ENCODE measurements around the gene UST.

The UST gene

GRCh38 chr6:149085557-149085938 is 338.7 kb downstream of the UST start:
- H2AK5ac ChIP-seq (ENCODE audit: low read length), result no peak overlapping the region

GRCh38 chr6:149086363-149086762 is 339.5 kb downstream of the UST start:
- no peak for DNase-seq
- Histone ChIP-seq H3K56ac (ENCODE audit: low read length) (no peak overlapping the region), H3K27ac (ENCODE audit: low read depth, low read length) (no peak overlapping the region), H3K4ac (ENCODE audit: low read depth, low read length) (no peak overlapping the region), H3K79me1 (ENCODE audit: low read length) (no peaks in the 10 kb centered on the region), H3K9ac (ENCODE audit: low read length) (no peak overlapping the region), H3K4me3 (ENCODE audit: low read length) (no peak overlapping the region), H3K36me3 (ENCODE audit: control insufficient read depth, insufficient read depth, low read length) (no peaks in the 10 kb centered on the region), H3K18ac (ENCODE audit: low read length) (no peak overlapping the region), H3K79me2 (ENCODE audit: control insufficient read depth, insufficient read depth, low read length) (no peaks in the 10 kb centered on the region), H3K27me3 (ENCODE audit: insufficient read depth, low read length, poor library complexity) (no peaks in the 10 kb centered on the region), H2BK5ac (ENCODE audit: low read length) (no peak overlapping the region), H3K4me1 (ENCODE audit: control insufficient read depth, low read depth, low read length) (no peaks in the 10 kb centered on the region), H4K8ac (ENCODE audit: low read depth, low read length) (no peak overlapping the region), H2BK120ac (ENCODE audit: low read depth, low read length) (no peak overlapping the region), H3K23ac (ENCODE audit: low read length) (no peak overlapping the region), H4K5ac (ENCODE audit: low read length) (no peak overlapping the region), H2AK5ac (ENCODE audit: low read length) (no peak overlapping the region), H2BK15ac (replicated peaks; ENCODE audit: low read depth) (no peak overlapping the region), H3K4me2 (ENCODE audit: low read length) (no peak overlapping the region)
- no CpG with 5 or more reads among the region's 3 CpGs for WGBS (ENCODE audit: extremely low coverage, insufficient coverage, low lambda C conversion rate)

More at GRCh38 chr6:149085557-149085938, 338.7 kb downstream of the UST start:
- H2BK120ac ChIP-seq (ENCODE audit: low read depth, low read length), result no peak overlapping the region
- H3K23ac ChIP-seq (ENCODE audit: low read length), result no peak overlapping the region
- H3K27ac ChIP-seq (ENCODE audit: low read depth, low read length), result no peak overlapping the region
- H4K5ac ChIP-seq (ENCODE audit: low read length), result no peak overlapping the region
- no peak overlapping the region for H3K9ac ChIP-seq (ENCODE audit: low read length)
- H3K18ac ChIP-seq (ENCODE audit: low read length), result no peak overlapping the region
- H4K8ac ChIP-seq (ENCODE audit: low read depth, low read length), result no peak overlapping the region
- H3K56ac ChIP-seq (ENCODE audit: low read length), result no peak overlapping the region
- H2BK15ac ChIP-seq (replicated peaks; ENCODE audit: low read depth), result no peak overlapping the region
- no peak overlapping the region for H2BK5ac ChIP-seq (ENCODE audit: low read length)
- no peaks in the 10 kb centered on the region for H3K79me1 ChIP-seq (ENCODE audit: low read length)
- no peaks in the 10 kb centered on the region for H3K36me3 ChIP-seq (ENCODE audit: control insufficient read depth, insufficient read depth, low read length)
- H3K4me2 ChIP-seq (ENCODE audit: low read length), result no peak overlapping the region
- H3K4ac ChIP-seq (ENCODE audit: low read depth, low read length), result no peak overlapping the region
- H3K79me2 ChIP-seq (ENCODE audit: control insufficient read depth, insufficient read depth, low read length), result no peaks in the 10 kb centered on the region
- DNase-seq, result no peak
- H3K4me3 ChIP-seq (ENCODE audit: low read length), result no peak overlapping the region
- no peaks in the 10 kb centered on the region for H3K27me3 ChIP-seq (ENCODE audit: insufficient read depth, low read length, poor library complexity)
- H3K4me1 ChIP-seq (ENCODE audit: control insufficient read depth, low read depth, low read length), result no peaks in the 10 kb centered on the region

GRCh38 chr6:149087898-149088297 is 341.1 kb downstream of the UST start:
- no peak overlapping the region for H3K56ac ChIP-seq (ENCODE audit: low read length)
- no peak overlapping the region for H2BK15ac ChIP-seq (replicated peaks; ENCODE audit: low read depth)
- H3K4me1 ChIP-seq (ENCODE audit: control insufficient read depth, low read depth, low read length), result no peaks in the 10 kb centered on the region
- DNase-seq, result no peak
- H3K36me3 ChIP-seq (ENCODE audit: control insufficient read depth, insufficient read depth, low read length), result no peaks in the 10 kb centered on the region
- H3K79me2 ChIP-seq (ENCODE audit: control insufficient read depth, insufficient read depth, low read length), result no peaks in the 10 kb centered on the region
- H3K18ac ChIP-seq (ENCODE audit: low read length), result no peak overlapping the region
- no peaks in the 10 kb centered on the region for H3K79me1 ChIP-seq (ENCODE audit: low read length)
- no peak overlapping the region for H2BK5ac ChIP-seq (ENCODE audit: low read length)
- no CpG with 5 or more reads among the region's 6 CpGs for WGBS (ENCODE audit: extremely low coverage, insufficient coverage, low lambda C conversion rate)
- no peak overlapping the region for H4K8ac ChIP-seq (ENCODE audit: low read depth, low read length)
- no peak overlapping the region for H4K5ac ChIP-seq (ENCODE audit: low read length)
- no peak overlapping the region for H3K4ac ChIP-seq (ENCODE audit: low read depth, low read length)
- no peak overlapping the region for H3K4me3 ChIP-seq (ENCODE audit: low read length)
- H3K4me2 ChIP-seq (ENCODE audit: low read length), result no peak overlapping the region
- H2AK5ac ChIP-seq (ENCODE audit: low read length), result no peak overlapping the region
- no peak overlapping the region for H3K27ac ChIP-seq (ENCODE audit: low read depth, low read length)
- no peak overlapping the region for H2BK120ac ChIP-seq (ENCODE audit: low read depth, low read length)
- H3K27me3 ChIP-seq (ENCODE audit: insufficient read depth, low read length, poor library complexity), result no peaks in the 10 kb centered on the region
- no peak overlapping the region for H3K9ac ChIP-seq (ENCODE audit: low read length)
- H3K23ac ChIP-seq (ENCODE audit: low read length), result no peak overlapping the region

- Histone ChIP-seq H2BK5ac (ENCODE audit: low read length) (no peak overlapping the region), H3K79me1 (ENCODE audit: low read length) (no peaks in the 10 kb centered on the region), H3K79me2 (ENCODE audit: control insufficient read depth, insufficient read depth, low read length) (no peaks in the 10 kb centered on the region), H3K9ac (ENCODE audit: low read length) (no peak overlapping the region), H3K27ac (ENCODE audit: low read depth, low read length) (no peak overlapping the region), H2BK120ac (ENCODE audit: low read depth, low read length) (no peak overlapping the region), H2BK15ac (replicated peaks; ENCODE audit: low read depth) (no peak overlapping the region), H4K5ac (ENCODE audit: low read length) (no peak overlapping the region), H3K36me3 (ENCODE audit: control insufficient read depth, insufficient read depth, low read length) (no peaks in the 10 kb centered on the region), H3K4ac (ENCODE audit: low read depth, low read length) (no peak overlapping the region), H3K4me1 (ENCODE audit: control insufficient read depth, low read depth, low read length) (no peaks in the 10 kb centered on the region), H3K27me3 (ENCODE audit: insufficient read depth, low read length, poor library complexity) (no peaks in the 10 kb centered on the region), H4K8ac (ENCODE audit: low read depth, low read length) (no peak overlapping the region), H3K18ac (ENCODE audit: low read length) (no peak overlapping the region), H3K4me3 (ENCODE audit: low read length) (no peak overlapping the region), H2AK5ac (ENCODE audit: low read length) (no peak overlapping the region), H3K56ac (ENCODE audit: low read length) (no peak overlapping the region), H3K23ac (ENCODE audit: low read length) (no peak overlapping the region), H3K4me2 (ENCODE audit: low read length) (no peak overlapping the region)
- WGBS (ENCODE audit: extremely low coverage, insufficient coverage, low lambda C conversion rate), result no CpG with 5 or more reads among the region's 9 CpGs
- DNase-seq, result no peak
Measured at GRCh38 chr6:149088361-149088760, 341.5 kb downstream of the UST start.

GRCh38 chr6:149089510-149089909 is 342.7 kb downstream of the UST start:
- no peak overlapping the region for H3K4me2 ChIP-seq (ENCODE audit: low read length)
- DNase-seq, result no peak
- no peaks in the 10 kb centered on the region for H3K79me1 ChIP-seq (ENCODE audit: low read length)
- WGBS (ENCODE audit: extremely low coverage, insufficient coverage, low lambda C conversion rate), result no CpG with 5 or more reads among the region's 8 CpGs
- H3K23ac ChIP-seq (ENCODE audit: low read length), result no peak overlapping the region
- no peak overlapping the region for H3K27ac ChIP-seq (ENCODE audit: low read depth, low read length)
- no peak overlapping the region for H3K9ac ChIP-seq (ENCODE audit: low read length)
- H4K8ac ChIP-seq (ENCODE audit: low read depth, low read length), result no peak overlapping the region
- H2BK120ac ChIP-seq (ENCODE audit: low read depth, low read length), result no peak overlapping the region
- no peak overlapping the region for H3K56ac ChIP-seq (ENCODE audit: low read length)
- H3K79me2 ChIP-seq (ENCODE audit: control insufficient read depth, insufficient read depth, low read length), result no peaks in the 10 kb centered on the region
- no peaks in the 10 kb centered on the region for H3K4me1 ChIP-seq (ENCODE audit: control insufficient read depth, low read depth, low read length)
- no peaks in the 10 kb centered on the region for H3K36me3 ChIP-seq (ENCODE audit: control insufficient read depth, insufficient read depth, low read length)
- H2AK5ac ChIP-seq (ENCODE audit: low read length), result no peak overlapping the region
- no peak overlapping the region for H3K4me3 ChIP-seq (ENCODE audit: low read length)
- no peak overlapping the region for H3K4ac ChIP-seq (ENCODE audit: low read depth, low read length)
- no peak overlapping the region for H2BK15ac ChIP-seq (replicated peaks; ENCODE audit: low read depth)
- no peak overlapping the region for H3K18ac ChIP-seq (ENCODE audit: low read length)
- no peaks in the 10 kb centered on the region for H3K27me3 ChIP-seq (ENCODE audit: insufficient read depth, low read length, poor library complexity)
- no peak overlapping the region for H4K5ac ChIP-seq (ENCODE audit: low read length)
- H2BK5ac ChIP-seq (ENCODE audit: low read length), result no peak overlapping the region

GRCh38 chr6:149090937-149091336 is 344.1 kb downstream of the UST start:
- Histone ChIP-seq H2AK5ac (ENCODE audit: low read length) (no peak overlapping the region), H3K27ac (ENCODE audit: low read depth, low read length) (no peak overlapping the region), H3K79me1 (ENCODE audit: low read length) (no peaks in the 10 kb centered on the region), H3K4me2 (ENCODE audit: low read length) (no peak overlapping the region), H3K79me2 (ENCODE audit: control insufficient read depth, insufficient read depth, low read length) (no peaks in the 10 kb centered on the region), H2BK120ac (ENCODE audit: low read depth, low read length) (no peak overlapping the region), H3K23ac (ENCODE audit: low read length) (no peak overlapping the region), H4K8ac (ENCODE audit: low read depth, low read length) (no peak overlapping the region), H3K56ac (ENCODE audit: low read length) (no peak overlapping the region), H3K9ac (ENCODE audit: low read length) (no peak overlapping the region), H4K5ac (ENCODE audit: low read length) (no peak overlapping the region), H3K4me3 (ENCODE audit: low read length) (no peak overlapping the region), H3K4ac (ENCODE audit: low read depth, low read length) (no peak overlapping the region), H3K18ac (ENCODE audit: low read length) (no peak overlapping the region), H3K36me3 (ENCODE audit: control insufficient read depth, insufficient read depth, low read length) (no peaks in the 10 kb centered on the region), H2BK5ac (ENCODE audit: low read length) (no peak overlapping the region), H3K27me3 (ENCODE audit: insufficient read depth, low read length, poor library complexity) (no peaks in the 10 kb centered on the region), H3K4me1 (ENCODE audit: control insufficient read depth, low read depth, low read length) (no peaks in the 10 kb centered on the region), H2BK15ac (replicated peaks; ENCODE audit: low read depth) (no peak overlapping the region)
- no CpG with 5 or more reads among the region's 4 CpGs for WGBS (ENCODE audit: extremely low coverage, insufficient coverage, low lambda C conversion rate)
- DNase-seq, result no peak

Data from mesendoderm (in vitro differentiated cells).